SKM-1 (cell line): ENCODE measurements around the gene ULBP1.
A peak's percentile ranks its signal among the peaks of the same experiment; 100 is the strongest.
"Not testable (repeated sequence)": the region's sequence is repeated elsewhere in the genome, so short reads cannot be mapped to it uniquely, and the experiment has no call there.

ENCODE experiments used
- DNase-seq: peaks from one replicate; lab custom pipeline; 2025; ENCODE audit not compliant: unreplicated experiment; lab: John Stamatoyannopoulos, UW

The ULBP1 gene, protein sequence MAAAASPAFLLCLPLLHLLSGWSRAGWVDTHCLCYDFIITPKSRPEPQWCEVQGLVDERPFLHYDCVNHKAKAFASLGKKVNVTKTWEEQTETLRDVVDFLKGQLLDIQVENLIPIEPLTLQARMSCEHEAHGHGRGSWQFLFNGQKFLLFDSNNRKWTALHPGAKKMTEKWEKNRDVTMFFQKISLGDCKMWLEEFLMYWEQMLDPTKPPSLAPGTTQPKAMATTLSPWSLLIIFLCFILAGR

DNA sequence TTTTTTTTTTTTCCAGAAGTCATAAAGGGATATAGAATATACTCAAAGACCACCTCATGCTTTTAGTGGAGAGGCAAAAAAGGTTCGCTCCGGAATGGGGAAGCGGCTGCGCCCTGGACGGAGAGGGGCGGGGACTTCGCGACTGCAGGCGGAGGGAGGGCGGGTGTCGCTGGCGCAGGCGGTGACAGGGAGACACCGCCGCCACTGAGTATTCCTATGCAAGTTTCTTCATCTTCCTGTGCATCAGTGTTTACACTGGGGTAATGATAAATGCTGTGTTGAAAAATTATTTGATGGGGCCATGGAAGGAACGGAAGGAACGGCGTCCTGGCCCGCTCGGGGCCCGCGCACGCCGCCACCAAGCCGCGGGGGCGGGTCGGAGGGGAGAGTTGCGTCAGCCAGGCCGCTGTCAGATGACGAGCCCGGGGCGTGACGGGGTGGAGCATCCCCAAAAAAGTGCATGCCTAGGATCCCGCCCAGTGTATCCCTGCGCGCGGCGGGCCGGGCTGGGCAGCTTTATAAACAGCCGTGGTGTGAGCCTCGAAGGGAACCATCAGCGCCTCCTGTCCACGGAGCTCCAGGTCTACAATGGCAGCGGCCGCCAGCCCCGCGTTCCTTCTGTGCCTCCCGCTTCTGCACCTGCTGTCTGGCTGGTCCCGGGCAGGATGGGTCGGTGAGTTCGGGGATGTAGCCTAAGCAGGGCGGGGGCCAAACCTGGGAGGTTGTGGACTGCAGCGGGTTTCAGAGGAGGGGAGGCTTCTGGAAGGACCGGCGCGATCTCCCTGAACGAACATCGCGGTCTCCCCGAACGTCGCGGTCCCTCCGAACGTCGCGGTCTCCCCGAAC lies at the start of gene ULBP1:
ULBP1 (plus strand) TSS at position 482 of the 846 bp plus-strand sequence; CDS start at position 589, 107 bp downstream.
- DNase-seq: peak; percentile 51

DNA sequence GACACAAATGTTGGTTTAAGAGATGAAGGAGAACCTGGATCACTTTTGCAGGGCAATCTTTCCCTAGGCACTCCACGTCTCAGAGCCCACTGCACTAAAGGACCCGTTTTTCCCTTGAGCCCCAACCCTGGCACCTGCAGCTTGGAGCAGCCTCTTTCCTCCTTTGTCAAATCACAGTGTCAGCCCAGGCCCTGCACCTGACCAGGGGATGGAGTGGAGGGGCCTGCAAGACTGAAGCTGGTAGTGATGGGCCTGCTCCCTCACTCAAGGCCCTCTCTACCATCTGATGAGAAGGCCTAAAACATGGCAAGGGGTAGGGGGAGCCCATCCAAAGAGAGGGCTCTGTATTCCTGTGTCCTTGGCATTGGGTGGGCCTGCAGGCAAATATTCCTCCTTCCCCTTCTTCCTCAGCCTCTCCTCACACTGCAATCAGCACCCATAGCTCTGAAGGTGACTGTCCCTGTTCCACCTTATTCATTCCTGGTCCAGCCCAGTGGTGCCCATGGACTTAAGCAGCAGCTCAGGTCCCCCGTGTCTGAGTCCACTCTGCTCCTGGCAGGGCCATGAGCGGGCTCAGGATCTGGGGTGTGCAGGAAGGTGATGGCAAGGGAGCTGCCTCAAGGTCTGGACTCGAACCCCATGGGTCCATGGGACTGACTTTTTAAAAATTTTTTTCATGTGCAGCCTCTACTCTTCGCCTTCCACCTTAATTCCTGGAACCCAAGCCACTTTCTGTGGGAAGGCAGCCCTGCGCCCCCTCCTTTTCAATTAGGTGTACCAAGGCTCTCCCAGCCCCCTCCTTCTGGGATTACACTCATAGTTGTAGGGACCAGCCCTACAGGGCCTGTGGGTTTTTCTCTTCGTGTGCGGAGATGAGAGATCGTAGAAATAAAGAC lies 47.5 kb upstream of the ULBP1 start:
- DNase-seq: no peak

DNA sequence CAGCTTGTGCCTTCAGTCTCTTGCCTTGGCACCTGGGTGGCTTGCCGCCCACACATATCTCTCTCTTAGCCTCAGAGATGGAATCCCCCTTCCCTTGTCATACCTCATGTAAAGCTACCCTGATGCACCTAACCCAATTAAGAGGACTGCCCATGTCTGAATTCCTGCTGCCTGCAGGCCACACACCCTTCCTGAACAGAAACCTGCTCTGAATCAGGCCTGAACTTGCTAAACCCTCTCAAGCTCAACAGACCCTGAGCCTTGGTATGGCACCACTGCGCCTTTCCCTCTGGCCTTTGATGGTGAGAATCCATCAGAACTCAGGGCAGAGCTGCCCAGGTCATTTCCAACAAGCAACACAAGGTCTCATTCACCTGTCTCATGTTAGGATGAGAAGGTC lies 46.1 kb upstream of the ULBP1 start:
- no peak for DNase-seq

DNA sequence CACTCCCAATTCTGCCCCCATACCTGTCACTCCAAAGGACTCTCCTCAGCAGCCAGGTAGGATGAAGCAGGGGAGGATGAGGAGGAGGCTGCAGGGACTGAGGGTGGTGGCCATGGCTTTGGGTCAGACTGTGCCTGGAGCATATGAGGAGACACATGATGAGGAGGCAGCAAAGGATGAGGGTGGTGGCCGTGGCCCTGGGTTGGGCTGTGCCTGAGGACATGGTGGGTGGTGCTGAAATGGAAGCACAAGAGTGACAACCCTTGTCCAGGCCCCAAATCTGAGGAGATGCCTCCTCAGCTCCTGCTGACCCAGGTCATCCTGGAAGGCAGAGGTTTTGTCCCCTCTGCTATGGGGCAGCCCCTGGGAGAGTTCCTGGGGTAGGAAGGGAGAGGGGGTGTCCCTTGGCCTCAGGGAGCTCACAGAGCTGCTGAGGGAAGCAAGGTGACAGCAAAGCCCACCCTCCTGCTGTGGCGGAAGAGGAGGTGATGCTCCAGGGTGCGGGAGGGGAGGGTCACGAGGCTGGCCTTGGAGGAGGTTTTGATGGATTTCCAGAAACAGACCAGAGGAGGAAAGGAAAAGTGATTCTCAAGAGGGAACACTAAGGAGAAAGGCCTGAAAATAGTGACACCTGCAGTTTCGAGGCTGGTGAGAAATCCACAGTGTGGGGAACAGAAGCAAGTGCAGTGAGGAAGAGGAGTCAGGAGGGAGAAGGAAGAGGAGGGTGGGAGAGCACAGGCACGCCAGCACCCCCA lies 45.4 kb upstream of the ULBP1 start:
- DNase-seq: no peak

DNA sequence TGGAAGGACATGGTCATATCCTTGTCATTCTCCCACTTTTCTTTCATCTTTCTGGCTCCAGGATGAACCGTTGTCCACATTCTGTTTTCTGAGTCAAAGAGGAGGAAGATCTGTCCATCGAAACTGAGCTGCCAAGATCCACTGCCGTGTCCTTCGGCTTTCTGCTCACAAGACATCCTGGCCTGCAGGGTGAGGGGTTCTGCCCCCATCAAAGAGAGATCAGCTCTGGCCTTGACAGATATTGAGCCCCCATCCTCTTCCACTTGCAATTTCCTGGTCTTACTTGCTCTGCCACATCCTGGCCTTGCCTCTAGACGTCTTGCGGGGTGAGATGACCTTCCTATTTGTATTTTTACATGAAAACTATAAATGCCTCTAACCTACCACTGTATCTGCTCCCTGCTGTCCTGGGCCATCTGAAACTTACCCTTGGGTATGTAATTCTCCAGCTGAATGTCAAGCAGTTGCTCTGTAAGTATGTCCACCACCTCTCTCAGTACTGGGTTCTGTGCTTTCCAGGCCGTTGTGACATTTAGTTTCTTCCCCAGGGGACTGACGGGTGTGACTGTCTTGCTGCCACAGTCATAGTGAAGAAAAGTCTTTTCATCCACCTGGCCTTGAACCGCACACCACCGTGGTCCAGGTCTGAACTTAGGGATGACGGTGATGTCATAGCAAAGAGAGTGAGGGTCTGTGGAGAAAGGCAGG lies 44.5 kb upstream of the ULBP1 start:
- not testable (repeated sequence) for DNase-seq

- DNase-seq: no peak
Measured at GRCh38 chr6:149919834-149920225, 43.9 kb upstream of the ULBP1 start.

GRCh38 chr6:149921361-149921760 lies 42.4 kb upstream of the ULBP1 start:
- no peak for DNase-seq

- DNase-seq: not testable (repeated sequence)
Measured at GRCh38 chr6:149922091-149922490, 41.7 kb upstream of the ULBP1 start.

DNA sequence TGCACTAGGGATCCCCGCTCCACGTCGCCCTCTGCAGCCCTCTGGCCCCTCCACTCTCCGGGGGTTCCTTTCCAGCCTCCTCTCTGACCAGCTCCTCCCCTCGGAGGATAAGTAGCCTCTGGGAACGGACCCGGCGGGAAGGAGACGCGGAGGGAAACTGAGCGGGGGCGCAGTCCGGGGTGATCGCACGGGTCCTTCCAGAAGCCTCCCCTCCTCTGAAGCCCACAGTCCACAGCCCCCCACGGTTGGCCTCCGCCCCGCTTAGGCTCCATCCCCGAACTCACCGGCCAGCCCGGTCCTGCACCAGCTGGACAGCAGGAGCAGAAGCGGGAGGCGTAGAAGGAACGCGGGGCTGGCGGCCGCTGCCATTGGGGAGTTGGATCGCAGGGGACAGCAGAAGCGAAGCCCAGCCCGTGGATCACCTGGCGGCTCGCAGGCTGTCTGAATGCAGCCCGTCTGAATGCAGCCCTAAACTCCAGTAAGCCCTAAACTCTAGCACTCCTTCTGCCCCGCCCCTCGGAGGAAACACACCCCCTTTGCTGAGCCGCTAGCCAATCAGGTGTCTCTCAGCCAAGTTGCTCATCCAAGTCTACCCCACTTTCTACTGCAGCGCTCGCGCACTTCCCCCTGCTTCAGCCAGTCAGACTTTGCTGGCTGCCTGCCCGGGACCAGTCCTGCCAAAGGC lies 41.0 kb upstream of the ULBP1 start, which contains the start of gene RAET1G:
RAET1G (minus strand) TSS at position 480 of the 685 bp plus-strand sequence; CDS start at position 369, 111 bp downstream.
- no peak for DNase-seq

GRCh38 chr6:149923327-149923986 lies 40.3 kb upstream of the ULBP1 start:
- no peak for DNase-seq

DNA sequence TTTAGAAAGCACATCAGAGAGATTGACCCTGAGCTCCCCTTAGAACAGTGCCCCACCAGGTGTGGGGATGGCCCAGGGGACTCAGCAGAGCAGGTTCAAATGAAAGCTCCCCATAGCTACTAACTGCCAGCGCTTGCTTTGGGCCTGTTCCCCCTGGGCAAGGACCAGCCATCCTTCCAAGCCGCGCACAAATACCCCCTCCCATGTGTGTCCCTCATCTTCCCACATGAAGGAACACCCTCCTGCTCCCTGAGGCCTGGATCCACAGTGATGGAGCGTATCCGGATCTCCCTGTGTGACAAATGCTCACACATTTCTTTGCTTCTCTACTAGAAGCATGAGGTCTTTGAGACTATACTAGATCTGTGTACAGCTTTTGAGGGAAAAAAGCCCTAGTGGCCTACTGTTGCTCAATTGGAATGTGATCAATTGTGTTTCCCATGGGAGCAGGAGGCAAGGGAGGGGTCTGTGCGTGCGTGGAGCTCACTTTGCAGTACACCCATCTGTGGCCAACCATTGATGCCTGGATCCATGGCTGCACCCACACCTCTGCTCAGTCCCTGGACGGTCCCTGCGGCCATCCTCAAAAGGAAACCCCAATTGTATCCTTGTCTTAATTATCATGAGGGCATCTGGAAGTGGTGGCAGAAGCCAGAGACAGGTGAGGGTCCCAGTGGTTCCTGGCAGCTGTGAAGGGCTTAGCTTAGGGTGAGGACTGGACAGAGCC lies 39.4 kb upstream of the ULBP1 start:
- no peak for DNase-seq

- no peak for DNase-seq
Measured at GRCh38 chr6:149924933-149925252, 38.9 kb upstream of the ULBP1 start.

- no peak for DNase-seq
Measured at GRCh38 chr6:149925253-149925973, 38.3 kb upstream of the ULBP1 start.

DNA sequence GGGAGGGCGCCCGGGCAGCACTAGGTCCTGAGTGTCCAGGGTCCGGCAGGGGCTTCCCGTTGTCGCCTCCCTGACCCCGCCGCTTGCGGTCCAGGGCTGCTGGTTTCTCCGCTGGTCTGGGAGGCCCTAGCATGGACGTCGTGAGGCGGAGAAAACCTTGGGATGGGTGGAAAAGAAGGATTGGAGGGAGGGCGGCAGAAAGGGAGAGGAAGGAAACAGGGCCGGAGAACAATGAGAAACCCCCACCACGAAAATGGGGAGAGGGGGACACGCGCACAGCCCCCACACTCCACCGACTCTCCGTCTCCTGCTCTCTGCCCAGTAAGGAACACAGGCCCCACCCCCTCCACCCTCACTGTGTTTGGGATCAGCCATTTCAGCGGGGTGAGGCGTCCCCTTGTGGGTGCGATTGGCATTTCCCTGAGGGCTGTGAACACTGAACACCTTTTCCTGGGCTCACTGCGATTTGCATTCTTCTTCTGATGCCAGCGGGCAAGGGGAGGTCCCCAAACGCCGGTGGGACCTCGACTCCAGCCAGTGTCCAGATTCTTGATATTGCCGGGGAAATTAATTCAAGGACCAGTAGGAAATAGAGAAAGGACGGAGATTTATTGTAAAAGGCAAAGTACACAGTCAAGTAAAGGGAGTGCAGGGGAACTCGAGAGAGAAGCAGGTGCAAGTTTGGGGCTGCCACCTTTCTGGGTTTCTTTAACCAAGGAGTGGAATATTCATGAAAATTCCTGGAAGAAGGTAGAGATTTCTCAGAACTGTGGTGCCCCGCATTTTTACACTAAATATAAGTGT lies 37.6 kb upstream of the ULBP1 start:
- DNase-seq: peak; percentile 37

GRCh38 chr6:149927025-149927424 lies 36.7 kb upstream of the ULBP1 start:
- not testable (repeated sequence) for DNase-seq

DNA sequence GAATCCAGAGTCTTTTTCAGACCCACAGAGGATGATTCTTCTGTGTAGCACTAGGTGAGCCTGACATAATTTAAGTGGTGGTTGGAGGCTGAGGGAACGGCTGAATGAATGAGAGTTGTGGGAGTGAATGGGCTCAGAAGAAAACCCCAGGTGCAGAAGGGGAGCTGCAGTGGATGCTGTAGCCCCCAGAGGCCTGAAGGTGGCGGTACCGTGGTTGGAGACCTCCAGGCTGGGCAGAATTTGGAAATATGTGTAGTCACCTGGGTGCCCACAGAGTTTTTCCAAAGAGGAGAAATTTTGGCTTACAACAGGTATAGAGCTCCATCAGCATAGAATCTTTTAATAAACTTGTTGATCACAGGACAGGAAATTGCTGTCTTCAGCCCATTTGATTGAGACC lies 34.3 kb upstream of the ULBP1 start:
- no peak for DNase-seq

DNA sequence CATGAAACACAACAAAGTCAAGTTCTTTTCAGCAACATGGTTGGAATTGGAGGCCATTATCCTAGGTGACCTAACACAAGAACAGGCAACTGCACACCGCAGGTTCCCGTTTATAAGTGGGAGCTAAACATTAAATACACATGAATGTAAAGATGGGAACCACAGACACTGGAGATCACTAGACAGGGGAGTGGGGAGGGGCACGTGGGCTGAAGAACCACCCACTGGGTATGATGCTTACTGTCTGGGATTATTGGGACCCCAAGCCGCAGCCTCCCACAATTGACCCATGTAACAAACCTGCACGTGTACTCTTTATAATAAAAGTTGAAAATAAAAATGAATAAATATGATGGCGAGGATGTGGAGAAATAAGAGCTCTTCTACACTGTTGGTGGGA lies 32.2 kb upstream of the ULBP1 start:
- DNase-seq: no peak
